ENCODE data around the gene PPP2R2C.

Gene PPP2R2C

GRCh38 chr4:6404611-6405396 lies 67.6 kb downstream of the PPP2R2C start:
- no peak for DNase-seq (ENCODE audit: low read depth, low spot score)

GRCh38 chr4:6403400-6403685 lies 69.1 kb downstream of the PPP2R2C start:
- no peak for DNase-seq (ENCODE audit: low read depth, low spot score)

- DNase-seq (ENCODE audit: low read depth, low spot score): no peak
Observed at GRCh38 chr4:6402566-6403399, 69.6 kb downstream of the PPP2R2C start.

GRCh38 chr4:6401797-6402196 lies 70.6 kb downstream of the PPP2R2C start:
- DNase-seq (ENCODE audit: low read depth, low spot score): no peak

- DNase-seq (ENCODE audit: low read depth, low spot score): no peak
Observed at GRCh38 chr4:6396696-6397236, 75.6 kb downstream of the PPP2R2C start.

- DNase-seq (ENCODE audit: low read depth, low spot score): no peak
Observed at GRCh38 chr4:6395466-6396228, 76.8 kb downstream of the PPP2R2C start.

GRCh38 chr4:6394671-6395081 lies 77.7 kb downstream of the PPP2R2C start:
- no peak for DNase-seq (ENCODE audit: low read depth, low spot score)

- no peak for DNase-seq (ENCODE audit: low read depth, low spot score)
Observed at GRCh38 chr4:6393544-6394475, 78.6 kb downstream of the PPP2R2C start.

- DNase-seq (ENCODE audit: low read depth, low spot score): no peak
Observed at GRCh38 chr4:6393066-6393465, 79.3 kb downstream of the PPP2R2C start.

GRCh38 chr4:6392407-6392806 lies 80.0 kb downstream of the PPP2R2C start:
- DNase-seq (ENCODE audit: low read depth, low spot score): no peak

GRCh38 chr4:6391852-6392188 lies 80.6 kb downstream of the PPP2R2C start:
- no peak for DNase-seq (ENCODE audit: low read depth, low spot score)

GRCh38 chr4:6391186-6391851 lies 81.1 kb downstream of the PPP2R2C start:
- no peak for DNase-seq (ENCODE audit: low read depth, low spot score)

- DNase-seq (ENCODE audit: low read depth, low spot score): no peak
Observed at GRCh38 chr4:6390356-6390755, 82.1 kb downstream of the PPP2R2C start.

- no peak for DNase-seq (ENCODE audit: low read depth, low spot score)
Observed at GRCh38 chr4:6389142-6389825, 83.1 kb downstream of the PPP2R2C start.

- no peak for DNase-seq (ENCODE audit: low read depth, low spot score)
Observed at GRCh38 chr4:6388713-6389112, 83.7 kb downstream of the PPP2R2C start.

GRCh38 chr4:6387946-6388345 lies 84.5 kb downstream of the PPP2R2C start:
- no peak for DNase-seq (ENCODE audit: low read depth, low spot score)

GRCh38 chr4:6386091-6386490 lies 86.3 kb downstream of the PPP2R2C start:
- DNase-seq (ENCODE audit: low read depth, low spot score): no peak

GRCh38 chr4:6385288-6385687 lies 87.1 kb downstream of the PPP2R2C start:
- no peak for DNase-seq (ENCODE audit: low read depth, low spot score)

- DNase-seq (ENCODE audit: low read depth, low spot score): no peak
Observed at GRCh38 chr4:6384541-6384940, 87.9 kb downstream of the PPP2R2C start.

GRCh38 chr4:6383929-6384328 lies 88.5 kb downstream of the PPP2R2C start:
- DNase-seq (ENCODE audit: low read depth, low spot score): no peak

Measured in smooth muscle cell of the brain vasculature (primary cell).